Stimulated activated CD8-positive, alpha-beta memory T cell treated with anti-CD3 and anti-CD28 coated beads, Interleukin-7, amount 100 ng/mL, for 24 hours (primary cell): ENCODE measurements around the gene MGA.

Experiments
- DNase-seq: peaks from one replicate; pipeline ENCODE4 v3.0.0-alpha.2; 2020; ENCODE audit warnings: low read depth

Gene MGA

DNA sequence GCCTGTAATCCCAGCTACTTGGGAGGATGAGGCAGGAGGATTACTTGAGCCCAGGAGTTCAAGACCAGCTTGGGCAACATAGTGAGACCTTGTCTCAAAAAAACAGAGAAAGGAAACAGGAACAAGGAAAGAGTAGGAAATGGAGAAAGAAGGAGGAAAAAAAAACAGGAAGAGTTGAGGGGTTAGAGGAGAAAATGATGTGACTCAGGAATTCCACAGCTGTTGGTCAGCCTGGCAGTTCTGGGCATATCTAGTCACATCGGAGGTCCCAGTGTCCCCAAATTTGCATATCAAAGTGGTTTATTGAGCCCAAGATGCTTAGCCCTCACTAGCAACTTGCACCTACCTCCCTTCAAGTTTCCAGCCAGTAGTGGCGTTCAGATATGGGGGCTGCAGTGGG lies 148.9 kb downstream of the MGA start:
- DNase-seq: no peak

DNA sequence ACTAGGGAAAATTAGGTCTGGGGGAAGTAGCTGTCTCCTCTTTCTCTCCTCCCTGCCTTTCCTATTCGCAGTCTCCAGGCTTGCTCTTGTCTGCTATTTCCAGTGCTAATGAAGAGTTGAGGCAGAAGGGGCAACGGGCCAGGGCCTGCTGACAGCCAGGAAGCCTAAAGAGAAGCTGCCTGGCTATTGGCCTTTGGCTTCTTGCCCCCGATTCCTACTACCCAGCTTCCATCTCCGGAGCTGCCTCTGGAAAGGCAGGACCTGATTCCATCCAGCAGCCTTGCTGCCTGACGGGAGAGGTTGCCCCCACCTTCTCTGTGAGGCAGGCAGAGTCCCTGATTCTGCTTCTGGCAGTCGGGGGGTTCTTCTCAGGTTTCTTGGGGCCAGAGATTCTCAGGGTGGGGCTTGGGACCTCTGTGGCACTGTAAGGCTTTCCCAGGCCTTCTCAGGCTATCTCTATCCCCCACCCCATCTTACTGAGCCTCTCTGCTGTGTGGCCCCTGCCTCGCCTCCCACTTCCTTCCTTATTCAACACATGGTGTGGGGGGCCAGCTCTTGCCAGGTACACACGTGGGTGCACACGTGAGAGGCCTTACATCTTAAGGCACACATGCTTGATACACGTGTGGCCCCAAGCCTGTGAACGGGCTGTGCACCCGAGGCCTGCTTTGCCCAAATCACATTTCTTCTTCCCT lies 149.5 kb downstream of the MGA start:
- DNase-seq: no peak

DNA sequence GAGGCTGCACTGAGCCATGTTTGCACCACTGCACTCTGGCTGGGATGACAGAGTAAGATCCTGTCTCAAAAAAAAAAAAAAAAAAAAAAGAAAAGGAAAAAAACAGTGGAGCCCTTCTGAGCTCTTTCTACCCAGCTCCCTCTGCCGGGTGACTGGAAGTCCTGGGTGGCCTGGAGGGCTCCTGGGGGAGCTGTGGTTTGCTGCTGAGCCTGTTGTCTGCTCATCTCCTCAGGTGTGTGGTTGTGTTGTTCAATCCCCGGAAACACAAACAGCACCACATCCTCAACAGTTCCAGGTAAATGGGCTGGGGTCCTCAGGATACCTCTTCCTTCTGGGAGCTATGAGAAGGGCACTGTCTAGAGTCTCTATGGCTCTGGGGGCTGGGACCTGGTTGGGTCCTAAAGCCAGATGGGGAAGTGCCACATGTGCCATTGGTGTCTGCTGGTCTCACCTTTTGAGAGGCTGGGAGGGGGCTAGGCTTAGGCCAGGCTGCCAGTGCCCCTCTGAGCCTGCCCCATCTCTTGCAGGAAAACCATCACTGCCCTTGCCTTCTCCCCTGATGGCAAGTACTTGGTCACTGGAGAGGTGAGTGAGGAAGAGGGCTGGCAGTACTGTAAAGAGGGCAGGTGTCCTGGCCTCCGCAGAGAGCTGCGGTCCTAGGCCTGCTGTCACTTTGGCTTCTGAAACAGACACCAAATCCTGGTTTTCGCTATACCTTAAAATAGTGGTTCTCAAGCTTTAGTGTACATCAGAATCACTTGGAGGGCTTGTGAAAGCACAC lies 150.6 kb downstream of the MGA start:
- no peak for DNase-seq

GRCh38 chr15:41811432-41812195 lies 151.4 kb downstream of the MGA start:
- DNase-seq: peak; percentile 53

- no peak for DNase-seq
Measured at GRCh38 chr15:41812820-41813375, 152.7 kb downstream of the MGA start.

DNA sequence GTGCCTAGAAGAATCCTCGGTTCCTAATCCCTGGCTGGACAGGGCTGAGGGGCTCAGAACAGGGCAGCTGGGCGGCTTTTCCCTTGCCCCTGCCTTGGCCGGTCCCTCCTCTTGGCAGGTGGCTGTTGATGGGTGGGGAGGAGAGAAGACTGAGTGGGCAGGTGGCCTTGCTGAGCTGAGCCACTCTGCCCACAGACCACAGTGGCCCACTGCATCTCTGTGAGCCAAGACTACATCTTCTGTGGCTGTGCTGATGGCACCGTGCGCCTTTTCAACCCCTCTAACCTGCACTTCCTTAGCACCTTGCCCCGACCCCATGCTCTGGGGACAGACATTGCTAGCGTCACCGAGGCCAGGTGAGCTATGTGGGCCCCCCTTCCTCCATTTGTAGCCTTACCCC lies 153.2 kb downstream of the MGA start:
- DNase-seq: no peak

GRCh38 chr15:41814534-41814933 lies 154.3 kb downstream of the MGA start:
- DNase-seq: no peak

GRCh38 chr15:41816788-41817187 lies 156.6 kb downstream of the MGA start:
- no peak for DNase-seq

GRCh38 chr15:41817327-41817726 lies 157.1 kb downstream of the MGA start:
- no peak for DNase-seq

DNA sequence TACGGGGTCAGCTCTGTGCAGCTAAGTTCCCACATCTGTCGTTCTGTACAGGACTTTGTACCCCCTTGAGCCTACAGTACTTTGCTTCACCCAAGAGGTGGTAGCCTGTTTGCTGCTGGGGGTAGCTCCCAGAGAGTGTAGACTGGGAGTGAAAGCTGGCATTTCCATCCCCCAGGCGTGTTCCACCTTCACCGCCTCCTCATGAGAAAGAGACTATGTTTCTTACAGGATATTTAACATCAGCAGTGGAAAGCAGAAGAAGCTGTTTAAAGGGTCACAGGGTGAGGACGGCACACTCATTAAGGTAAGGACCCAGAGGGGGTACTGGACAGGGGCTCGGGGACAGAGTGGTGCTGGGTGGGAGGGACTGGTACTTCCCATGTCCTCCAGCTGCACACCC lies 157.6 kb downstream of the MGA start:
- DNase-seq: no peak

DNA sequence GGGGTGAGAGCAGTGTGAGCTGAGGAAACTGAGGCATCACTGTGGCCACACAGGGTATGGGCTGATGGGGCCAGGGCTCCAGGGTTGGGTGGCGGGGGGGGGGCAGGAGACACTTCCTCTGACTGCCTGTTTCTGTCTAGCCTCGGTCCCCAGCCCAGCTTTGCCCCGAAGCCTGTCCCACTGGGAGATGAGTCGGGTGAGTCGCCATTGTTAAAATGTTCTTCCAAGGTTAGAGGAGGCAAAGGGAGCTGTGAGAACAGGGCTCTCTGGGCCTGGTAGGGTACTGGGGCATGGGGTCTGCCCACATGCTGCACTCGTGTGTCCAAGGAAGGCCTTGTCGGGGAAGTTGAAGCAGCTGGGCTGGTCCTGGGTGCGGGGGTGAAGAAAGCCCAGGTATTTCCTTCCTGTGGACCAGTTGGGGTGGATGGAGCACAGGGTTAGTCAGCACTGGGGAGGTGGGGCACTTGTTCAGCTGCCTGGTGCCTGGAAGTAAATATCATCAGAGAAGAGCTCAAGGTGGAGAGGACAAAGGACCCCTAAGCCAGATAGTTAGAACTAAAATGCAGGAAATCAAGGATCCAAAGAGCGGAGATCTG lies 159.3 kb downstream of the MGA start:
- no peak for DNase-seq

GRCh38 chr15:41820791-41821423 lies 160.7 kb downstream of the MGA start:
- no peak for DNase-seq

DNA sequence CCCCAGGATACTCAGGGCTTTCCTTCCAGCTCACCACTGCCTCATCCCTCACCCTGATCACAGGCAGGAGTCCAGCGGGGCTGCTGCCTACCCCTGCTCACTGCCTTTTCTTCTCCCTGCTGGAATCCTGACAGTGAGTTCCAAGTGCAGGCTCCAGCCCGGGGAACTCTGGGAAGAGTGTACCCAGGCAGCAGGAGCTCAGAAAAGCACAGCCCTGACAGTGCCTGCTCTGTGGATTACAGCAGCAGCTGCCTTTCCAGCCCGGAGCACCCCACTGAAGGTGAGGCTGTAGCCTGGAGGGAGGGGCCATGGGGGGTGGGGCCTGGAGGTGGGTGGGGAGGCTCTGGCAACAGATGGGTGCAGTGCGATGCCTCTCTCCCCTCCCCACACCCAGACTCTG lies 161.6 kb downstream of the MGA start:
- no peak for DNase-seq

DNA sequence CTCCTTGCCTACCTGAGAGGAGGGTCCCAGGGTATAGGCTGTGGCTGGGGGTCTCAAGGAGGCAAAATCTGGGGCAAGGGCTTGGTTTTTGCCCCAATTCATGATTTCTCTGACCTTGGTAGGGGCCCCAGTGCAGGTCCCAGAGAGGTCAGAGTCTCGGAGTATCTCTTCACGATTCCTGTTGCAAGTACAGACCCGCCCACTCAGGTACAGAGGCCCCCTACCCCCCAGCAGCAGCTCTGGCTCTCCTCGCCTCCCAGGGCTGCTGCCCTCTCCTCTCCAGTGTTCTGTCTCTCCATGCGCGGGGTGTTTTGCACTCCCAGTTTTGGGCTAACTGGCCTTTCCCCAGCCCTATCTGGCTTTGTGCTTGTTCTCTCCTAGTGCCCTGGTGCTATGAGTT lies 162.3 kb downstream of the MGA start:
- DNase-seq: no peak
